ENCODE data around the gene PIEZO2.

PIEZO2 gene

DNA sequence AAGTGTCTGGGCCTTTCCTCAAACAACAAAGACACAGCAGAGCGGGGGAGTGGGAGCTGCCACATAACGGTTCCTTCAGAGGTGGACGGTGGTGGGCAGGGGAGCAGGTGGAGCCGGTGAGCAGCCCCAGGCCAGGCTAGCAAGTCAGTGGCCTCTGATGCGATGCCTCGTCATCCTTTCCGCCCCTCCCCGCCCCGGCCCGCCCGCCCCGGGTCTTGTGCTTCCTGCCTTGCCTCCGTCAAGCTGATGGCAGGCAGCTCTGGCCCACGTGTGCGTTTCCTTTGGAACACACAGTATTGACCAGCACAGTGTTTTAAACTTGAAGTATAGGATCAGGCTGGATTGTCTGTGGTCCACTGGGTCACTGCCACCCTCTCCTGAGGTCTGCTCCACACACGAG lies 38.9 kb downstream of the PIEZO2 start:
- Histone ChIP-seq H3K36me3 (ENCODE audit: insufficient read depth, low read length) (no peaks in the 10 kb centered on the region), H3K4me1 (ENCODE audit: insufficient read depth, low read length) (no peaks in the 10 kb centered on the region), H3K27ac (ENCODE audit: low read depth, low read length) (no peak overlapping the region), H3K4me3 (ENCODE audit: low read depth in 1 of 2, low read length in 2 of 2) (no peak overlapping the region), H3K9me3 (ENCODE audit: low read length) (no peaks in the 10 kb centered on the region), H3K27me3 (ENCODE audit: control insufficient read depth in 1 of 2, insufficient read depth in 2 of 2, low read length in 2 of 2) (no peaks in the 10 kb centered on the region), H3K9ac (ENCODE audit: low read length) (no peak overlapping the region)

DNA sequence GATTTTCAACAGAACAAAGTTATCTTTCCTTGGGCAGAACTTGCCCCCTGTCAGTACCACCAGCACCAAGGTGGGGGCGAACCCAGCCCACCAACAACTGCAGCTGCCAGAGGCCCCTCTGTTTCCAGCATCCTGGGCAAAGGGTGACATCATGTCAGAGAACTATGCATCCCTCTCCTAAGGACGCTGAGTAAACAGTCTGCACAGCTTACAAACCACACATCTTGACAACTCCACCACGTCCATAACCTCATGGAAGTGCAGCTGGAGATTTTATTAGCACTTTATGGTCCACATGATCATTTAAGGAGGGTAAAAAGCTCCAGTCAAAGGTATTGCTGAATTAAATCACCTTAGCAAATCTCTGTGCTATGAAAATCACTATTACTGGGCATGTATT lies 40.4 kb downstream of the PIEZO2 start:
- no peak overlapping the region for H3K4me3 ChIP-seq (ENCODE audit: low read depth in 1 of 2, low read length in 2 of 2)

GRCh38 chr18:11106894-11107293 lies 42.5 kb downstream of the PIEZO2 start:
- Histone ChIP-seq H3K9ac (ENCODE audit: low read length) (no peak overlapping the region), H3K9me3 (ENCODE audit: low read length) (no peaks in the 10 kb centered on the region), H3K27me3 (ENCODE audit: control insufficient read depth in 1 of 2, insufficient read depth in 2 of 2, low read length in 2 of 2) (no peaks in the 10 kb centered on the region), H3K4me3 (ENCODE audit: low read depth in 1 of 2, low read length in 2 of 2) (no peak overlapping the region), H3K4me1 (ENCODE audit: insufficient read depth, low read length) (no peaks in the 10 kb centered on the region), H3K27ac (ENCODE audit: low read depth, low read length) (no peak overlapping the region), H3K36me3 (ENCODE audit: insufficient read depth, low read length) (no peaks in the 10 kb centered on the region)

More for the DNA sequence above, 40.4 kb downstream of the PIEZO2 start:
- H3K9ac ChIP-seq (ENCODE audit: low read length): no peak overlapping the region
- no peak overlapping the region for H3K27ac ChIP-seq (ENCODE audit: low read depth, low read length)
- no peaks in the 10 kb centered on the region for H3K4me1 ChIP-seq (ENCODE audit: insufficient read depth, low read length)
- H3K27me3 ChIP-seq (ENCODE audit: control insufficient read depth in 1 of 2, insufficient read depth in 2 of 2, low read length in 2 of 2): no peaks in the 10 kb centered on the region
- no peaks in the 10 kb centered on the region for H3K36me3 ChIP-seq (ENCODE audit: insufficient read depth, low read length)
- no peaks in the 10 kb centered on the region for H3K9me3 ChIP-seq (ENCODE audit: low read length)

DNA sequence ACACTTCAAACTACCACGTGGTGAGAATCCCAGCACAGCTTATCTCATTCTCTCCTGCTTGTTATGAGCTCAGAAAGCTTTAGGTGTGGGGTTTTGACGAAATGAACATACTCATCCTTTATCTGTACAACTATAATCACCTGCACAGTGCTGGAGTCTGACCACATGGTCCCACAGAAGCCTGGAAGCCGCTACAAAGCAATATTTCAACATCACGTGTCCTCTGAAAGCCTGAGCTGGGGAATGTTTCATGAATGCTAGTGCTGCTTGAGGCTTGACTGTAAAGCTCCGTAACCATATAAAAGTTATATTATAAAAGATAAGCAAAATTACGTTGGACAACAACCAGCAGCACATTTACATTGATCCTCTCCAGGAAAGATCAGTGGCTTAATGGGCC lies 43.9 kb downstream of the PIEZO2 start:
- H3K4me3 ChIP-seq (ENCODE audit: low read depth in 1 of 2, low read length in 2 of 2): no peak overlapping the region
- H3K27ac ChIP-seq (ENCODE audit: low read depth, low read length): no peak overlapping the region
- no peaks in the 10 kb centered on the region for H3K27me3 ChIP-seq (ENCODE audit: control insufficient read depth in 1 of 2, insufficient read depth in 2 of 2, low read length in 2 of 2)
- H3K36me3 ChIP-seq (ENCODE audit: insufficient read depth, low read length): no peaks in the 10 kb centered on the region
- H3K9me3 ChIP-seq (ENCODE audit: low read length): no peaks in the 10 kb centered on the region
- H3K4me1 ChIP-seq (ENCODE audit: insufficient read depth, low read length): no peaks in the 10 kb centered on the region
- no peak overlapping the region for H3K9ac ChIP-seq (ENCODE audit: low read length)

GRCh38 chr18:11104307-11104706 lies 45.1 kb downstream of the PIEZO2 start:
- no peak overlapping the region for H3K4me3 ChIP-seq (ENCODE audit: low read depth in 1 of 2, low read length in 2 of 2)
- no peaks in the 10 kb centered on the region for H3K36me3 ChIP-seq (ENCODE audit: insufficient read depth, low read length)
- no peaks in the 10 kb centered on the region for H3K9me3 ChIP-seq (ENCODE audit: low read length)
- no peaks in the 10 kb centered on the region for H3K4me1 ChIP-seq (ENCODE audit: insufficient read depth, low read length)
- no peak overlapping the region for H3K27ac ChIP-seq (ENCODE audit: low read depth, low read length)
- H3K27me3 ChIP-seq (ENCODE audit: control insufficient read depth in 1 of 2, insufficient read depth in 2 of 2, low read length in 2 of 2): no peaks in the 10 kb centered on the region
- no peak overlapping the region for H3K9ac ChIP-seq (ENCODE audit: low read length)

- H3K4me1 ChIP-seq (ENCODE audit: insufficient read depth, low read length): peaks cover 3% of the 10 kb centered on the region
- no peak overlapping the region for H3K9ac ChIP-seq (ENCODE audit: low read length)
- no peak overlapping the region for H3K27ac ChIP-seq (ENCODE audit: low read depth, low read length)
- H3K4me3 ChIP-seq (ENCODE audit: low read depth in 1 of 2, low read length in 2 of 2): no peak overlapping the region
- no peaks in the 10 kb centered on the region for H3K36me3 ChIP-seq (ENCODE audit: insufficient read depth, low read length)
- H3K9me3 ChIP-seq (ENCODE audit: low read length): no peaks in the 10 kb centered on the region
- H3K27me3 ChIP-seq (ENCODE audit: control insufficient read depth in 1 of 2, insufficient read depth in 2 of 2, low read length in 2 of 2): no peaks in the 10 kb centered on the region
These were observed 52.3 kb downstream of the PIEZO2 start for GRCh38 chr18:11096839-11097750.

- Histone ChIP-seq H3K4me3 (ENCODE audit: low read depth in 1 of 2, low read length in 2 of 2) (no peak overlapping the region), H3K27ac (ENCODE audit: low read depth, low read length) (no peak overlapping the region), H3K9me3 (ENCODE audit: low read length) (no peaks in the 10 kb centered on the region), H3K4me1 (ENCODE audit: insufficient read depth, low read length) (peaks cover 3% of the 10 kb centered on the region), H3K36me3 (ENCODE audit: insufficient read depth, low read length) (no peaks in the 10 kb centered on the region), H3K9ac (ENCODE audit: low read length) (no peak overlapping the region), H3K27me3 (ENCODE audit: control insufficient read depth in 1 of 2, insufficient read depth in 2 of 2, low read length in 2 of 2) (no peaks in the 10 kb centered on the region)
These were observed 53.0 kb downstream of the PIEZO2 start for GRCh38 chr18:11096411-11096810.

- H3K9ac ChIP-seq (ENCODE audit: low read length): no peak overlapping the region
- no peak overlapping the region for H3K27ac ChIP-seq (ENCODE audit: low read depth, low read length)
- H3K9me3 ChIP-seq (ENCODE audit: low read length): no peaks in the 10 kb centered on the region
- no peak overlapping the region for H3K4me3 ChIP-seq (ENCODE audit: low read depth in 1 of 2, low read length in 2 of 2)
- no peaks in the 10 kb centered on the region for H3K36me3 ChIP-seq (ENCODE audit: insufficient read depth, low read length)
- H3K27me3 ChIP-seq (ENCODE audit: control insufficient read depth in 1 of 2, insufficient read depth in 2 of 2, low read length in 2 of 2): no peaks in the 10 kb centered on the region
- H3K4me1 ChIP-seq (ENCODE audit: insufficient read depth, low read length): peaks cover 3% of the 10 kb centered on the region
These were observed 53.6 kb downstream of the PIEZO2 start for GRCh38 chr18:11095674-11096293.

GRCh38 chr18:11095211-11095610 lies 54.2 kb downstream of the PIEZO2 start:
- H3K4me1 ChIP-seq (ENCODE audit: insufficient read depth, low read length): peaks cover 3% of the 10 kb centered on the region
- no peaks in the 10 kb centered on the region for H3K9me3 ChIP-seq (ENCODE audit: low read length)
- no peak overlapping the region for H3K9ac ChIP-seq (ENCODE audit: low read length)
- H3K27me3 ChIP-seq (ENCODE audit: control insufficient read depth in 1 of 2, insufficient read depth in 2 of 2, low read length in 2 of 2): no peaks in the 10 kb centered on the region
- H3K27ac ChIP-seq (ENCODE audit: low read depth, low read length): no peak overlapping the region
- no peaks in the 10 kb centered on the region for H3K36me3 ChIP-seq (ENCODE audit: insufficient read depth, low read length)
- H3K4me3 ChIP-seq (ENCODE audit: low read depth in 1 of 2, low read length in 2 of 2): no peak overlapping the region

DNA sequence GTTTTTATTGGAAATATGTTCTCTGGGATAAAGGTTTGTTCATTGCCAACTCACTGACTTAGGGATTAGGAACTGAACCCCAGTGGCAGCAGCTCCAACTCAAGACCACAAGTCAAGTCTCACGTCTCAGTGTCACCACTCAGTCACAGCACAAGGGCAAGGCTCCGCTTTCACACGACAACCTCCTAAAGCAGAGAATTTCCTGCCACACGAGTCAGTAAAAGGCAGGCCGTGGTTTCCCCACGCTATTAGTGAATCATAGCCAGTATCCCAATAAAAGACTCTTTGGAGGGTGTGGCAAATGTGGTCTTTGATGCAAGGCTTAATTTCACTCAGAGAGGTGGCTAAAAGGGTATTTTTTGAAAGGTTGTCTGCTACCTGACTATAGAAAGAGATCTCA lies 57.6 kb downstream of the PIEZO2 start:
- H3K27me3 ChIP-seq (ENCODE audit: control insufficient read depth in 1 of 2, insufficient read depth in 2 of 2, low read length in 2 of 2): no peaks in the 10 kb centered on the region
- H3K9me3 ChIP-seq (ENCODE audit: low read length): no peaks in the 10 kb centered on the region
- no peaks in the 10 kb centered on the region for H3K36me3 ChIP-seq (ENCODE audit: insufficient read depth, low read length)
- no peak overlapping the region for H3K27ac ChIP-seq (ENCODE audit: low read depth, low read length)
- H3K9ac ChIP-seq (ENCODE audit: low read length): no peak overlapping the region
- peaks cover 2% of the 10 kb centered on the region for H3K4me1 ChIP-seq (ENCODE audit: insufficient read depth, low read length)
- no peak overlapping the region for H3K4me3 ChIP-seq (ENCODE audit: low read depth in 1 of 2, low read length in 2 of 2)

DNA sequence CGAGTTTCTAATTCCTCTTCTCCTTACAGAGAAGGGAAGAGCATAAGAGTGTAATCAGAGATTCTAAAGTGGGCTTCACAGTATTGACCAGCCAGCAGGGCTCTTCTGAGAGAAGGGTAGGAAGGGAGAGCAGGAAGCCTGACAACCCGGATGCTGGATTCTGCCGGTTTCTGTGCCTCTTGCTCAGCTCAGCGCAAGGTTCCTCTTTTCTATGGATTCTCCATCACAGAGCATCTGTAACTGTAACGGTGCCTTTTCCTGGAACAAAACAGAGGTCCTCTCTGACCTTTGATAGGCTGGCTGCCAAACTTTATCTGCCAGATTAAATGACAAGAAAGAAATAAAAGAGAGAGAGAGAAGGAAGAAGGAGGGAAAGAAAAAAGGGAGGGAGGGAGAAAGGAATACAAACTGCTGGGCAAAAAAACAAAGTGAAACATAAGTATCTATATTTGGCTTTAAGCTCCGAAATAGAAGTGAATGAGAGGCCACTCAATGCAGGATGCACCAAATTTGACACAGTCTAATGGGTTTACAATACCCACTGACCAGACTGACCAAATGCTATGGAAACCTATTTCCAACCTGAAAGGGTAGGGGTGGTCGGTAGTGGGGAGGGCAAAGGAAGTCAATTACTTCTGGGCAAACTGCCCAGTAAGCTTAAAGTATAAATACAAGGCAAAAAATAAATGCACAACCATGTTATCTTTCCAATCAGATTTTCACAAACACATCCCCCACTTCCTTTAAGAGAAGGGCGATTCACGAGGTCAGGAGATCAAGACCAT lies 59.2 kb downstream of the PIEZO2 start:
- H3K9ac ChIP-seq (ENCODE audit: low read length): no peak overlapping the region
- no peaks in the 10 kb centered on the region for H3K36me3 ChIP-seq (ENCODE audit: insufficient read depth, low read length)
- H3K27me3 ChIP-seq (ENCODE audit: control insufficient read depth in 1 of 2, insufficient read depth in 2 of 2, low read length in 2 of 2): no peaks in the 10 kb centered on the region
- no peaks in the 10 kb centered on the region for H3K4me1 ChIP-seq (ENCODE audit: insufficient read depth, low read length)
- H3K9me3 ChIP-seq (ENCODE audit: low read length): no peaks in the 10 kb centered on the region
- no peak overlapping the region for H3K4me3 ChIP-seq (ENCODE audit: low read depth in 1 of 2, low read length in 2 of 2)
- no peak overlapping the region for H3K27ac ChIP-seq (ENCODE audit: low read depth, low read length)

All from muscle layer of colon (tissue), 2 donors.